K562 (cell line): ENCODE data around the gene RBBP8. TPM values are rescaled to one million over a fixed set of nuclear protein-coding genes. Genes with fewer than 3 reads are reported as not detected.
A peak's percentile ranks its signal among the peaks of the same experiment; 100 is the strongest.

Experiments used
- ATAC-seq: fragments of 200-7000 bp; cut with Tn5 transposase; 3 replicates; pipeline ENCODE4 v1.9.1; 2020; ENCODE audit warnings: moderate library complexity
- BruUV-seq: library from RNA; stranded (reverse); fragments of 400-500 nt; replicated peaks from 2 replicates; lab custom pipeline; 2021; lab: Mats Ljungman, UMichigan
- CTCF ChIA-PET: fragments of 300-600 bp; formaldehyde crosslinking; extraction: SDS; loops from one replicate; lab custom pipeline; 2021; ENCODE audit warnings: low intra/inter-chr PET ratio; lab: Yijun Ruan, JAX
- POLR2A ChIA-PET: fragments of 300-600, 350-650 bp; sonication (Branson Sonifier 250); formaldehyde crosslinking; extraction: SDS; loops from one replicate; lab custom pipeline; 2021; ENCODE audit warnings: antibody characterized with exemption, inconsistent platforms; lab: Yijun Ruan, JAX
- DNase-seq, 4 experiments: peaks; one replicate each; pipeline versions ENCODE4 v3.0.0 to v3.0.0-alpha.2; 2011 to 2018; ENCODE audit warnings: low spot score in 3 of 4, mixed read lengths in 3 of 4; ENCODE audit errors: extremely low read depth in 1 of 4
- FAIRE-seq: peaks from 2 replicates; lab custom pipeline; 2011; peaks lifted over from hg19 to GRCh38; lab: Jason Lieb, UNC
- H2AFZ ChIP-seq: 2 replicates; pipeline ENCODE4 v1.6.0; 2011; ENCODE audit warnings: low read depth, low read length, control low read depth, inconsistent platforms
- H3K27ac ChIP-seq: fragments of 200-600 bp; 3 replicates; pipeline ENCODE4 v1.8.0; 2011; ENCODE audit warnings: low read depth, mild to moderate bottlenecking, control low read depth, inconsistent platforms, low read length, moderate library complexity, mixed read lengths; ENCODE audit errors: extremely low read depth
- H3K27me3 ChIP-seq, 2 experiments: fragments of 300-600 bp in 1 of 2; 2 replicates in 1 of 2; 3 replicates in 1 of 2; pipeline versions ENCODE4 v1.6.0 to v1.8.0; 2011; ENCODE audit warnings: inconsistent platforms in 2 of 2, low read length in 2 of 2, mild to moderate bottlenecking in 1 of 2, mixed read lengths in 1 of 2, moderate library complexity in 1 of 2; ENCODE audit not compliant: control insufficient read depth in 2 of 2, insufficient read depth in 2 of 2
- H3K36me3 ChIP-seq: fragments of 300-600 bp; 3 replicates; pipeline ENCODE4 v1.8.0; 2011; ENCODE audit warnings: mild to moderate bottlenecking, low read length, inconsistent platforms; ENCODE audit not compliant: control insufficient read depth, insufficient read depth
- H3K4me1 ChIP-seq, 2 experiments: fragments of 200-600 bp in 1 of 2; replicated peaks in 1 of 2; 2 replicates in 1 of 2; 3 replicates in 1 of 2; pipeline versions ENCODE4 v1.5.1 to v1.8.0; 2011; ENCODE audit warnings: inconsistent platforms in 2 of 2, low read length in 2 of 2, mild to moderate bottlenecking in 1 of 2, mixed read lengths in 1 of 2, moderate library complexity in 1 of 2; ENCODE audit not compliant: control insufficient read depth in 2 of 2, insufficient read depth in 2 of 2
- H3K4me2 ChIP-seq: 2 replicates; pipeline ENCODE4 v1.6.1; 2011; ENCODE audit warnings: low read length, control low read depth, inconsistent platforms, mixed read lengths; ENCODE audit not compliant: insufficient read depth
- H3K4me3 ChIP-seq: fragments of 200-600 bp; sonication (generic), shearing (Covaris generic); 2 replicates; pipeline ENCODE4 v1.5.1; 2016; ENCODE audit warnings: control low read depth, inconsistent platforms
- H3K79me2 ChIP-seq: fragments of 200-600 bp; 3 replicates; pipeline ENCODE4 v1.8.0; 2011; ENCODE audit warnings: low read length, inconsistent platforms; ENCODE audit not compliant: control insufficient read depth, insufficient read depth
- H3K9ac ChIP-seq, 2 experiments: 2 replicates each; pipeline versions ENCODE4 v1.6.0 to v1.6.1; 2011; ENCODE audit warnings: low read depth in 2 of 2, low read length in 2 of 2, control low read depth in 1 of 2, inconsistent platforms in 1 of 2, mild to moderate bottlenecking in 1 of 2, mixed read lengths in 1 of 2; ENCODE audit not compliant: insufficient read depth in 1 of 2
- H3K9me1 ChIP-seq: one replicate; pipeline ENCODE4 v1.6.0; 2011; ENCODE audit warnings: inconsistent platforms, mild to moderate bottlenecking, low read length, moderate library complexity; ENCODE audit not compliant: control insufficient read depth, insufficient read depth
- H3K9me3 ChIP-seq: replicated peaks from 2 replicates; pipeline ENCODE4 v1.5.1; 2011; ENCODE audit warnings: low read depth, low read length, inconsistent platforms; ENCODE audit not compliant: control insufficient read depth, insufficient read depth
- H4K20me1 ChIP-seq: replicated peaks from 2 replicates; pipeline ENCODE4 v1.6.1; 2011; ENCODE audit warnings: low read length, inconsistent platforms, mixed read lengths; ENCODE audit not compliant: control insufficient read depth, insufficient read depth
- BACH1 ChIP-seq: fragments of 200-800 bp; sonication (Bioruptor generic); IDR thresholded peaks from 2 replicates; pipeline ENCODE4 v1.6.1; 2016; ENCODE audit warnings: missing genetic modification characterization, missing compliant biosample characterization
- BRCA1 ChIP-seq, 2 experiments: fragments of 450-650 bp in 1 of 2; sonication (generic) in 1 of 2; formaldehyde crosslinking in 1 of 2; IDR thresholded peaks; 2 replicates each; pipeline versions ENCODE4 v1.5.0 to v1.6.1; 2017 to 2020; ENCODE audit warnings: mild to moderate bottlenecking in 1 of 2, missing genetic modification reagents in 1 of 2
- CEBPB ChIP-seq: fragments of 450-650 bp; IDR thresholded peaks from 2 replicates; pipeline ENCODE4 v1.6.1; 2016; ENCODE audit warnings: missing genetic modification characterization, missing compliant biosample characterization
- CEBPG ChIP-seq, 3 experiments: fragments of 200-800 bp in 1 of 3; sonication (Bioruptor generic) in 1 of 3; sonication (generic) in 1 of 3; formaldehyde crosslinking in 1 of 3; IDR thresholded peaks in 2 of 3; conservative IDR thresholded peaks in 1 of 3; 2 replicates each; pipeline versions ENCODE4 v1.6.1 to v1.8.0; 2016 to 2022; ENCODE audit warnings: missing compliant biosample characterization in 2 of 3, missing genetic modification characterization in 2 of 3, mild to moderate bottlenecking in 1 of 3, missing genetic modification reagents in 1 of 3
- CREM ChIP-seq: IDR thresholded peaks from 2 replicates; pipeline ENCODE4 v1.6.1; 2014; ENCODE audit warnings: antibody characterized with exemption, low read depth
- CTBP1 ChIP-seq: fragments of 450-650 bp; IDR thresholded peaks from 2 replicates; pipeline ENCODE4 v1.6.1; 2016; ENCODE audit warnings: borderline replicate concordance
- MTA1 ChIP-seq: fragments of 450-650 bp; IDR thresholded peaks from 2 replicates; pipeline ENCODE4 v1.6.1; 2017; ENCODE audit warnings: borderline replicate concordance
- STAT5B ChIP-seq: fragments of 250-450 bp; sonication (Bioruptor Pico); IDR thresholded peaks from 2 replicates; pipeline ENCODE4 v1.8.0; 2021; ENCODE audit warnings: mild to moderate bottlenecking, inconsistent platforms
- ZBTB7A ChIP-seq: IDR thresholded peaks from 2 replicates; pipeline ENCODE4 v1.6.1; 2011; ENCODE audit warnings: low read depth, mild to moderate bottlenecking, low read length, moderate library complexity, borderline replicate concordance; ENCODE audit not compliant: control insufficient read depth
- ZNF134 ChIP-seq: fragments of 250-450 bp; sonication (Bioruptor Pico); conservative IDR thresholded peaks from 2 replicates; pipeline ENCODE4 v1.4.0; 2020
- WGBS: fragments of 100-300 bp; shearing (Covaris generic); methylation state at CpG from one replicate; pipeline ENCODE4 v1.1.6; 2016; ENCODE audit warnings: low coverage, mixed read lengths; ENCODE audit not compliant: insufficient coverage; ENCODE audit errors: missing lambda C conversion rate; 5-methylcytosine and 5-hydroxymethylcytosine counted together
- in situ Hi-C: fragments of 300-500 bp; cut with MboI; formaldehyde crosslinking; loops from 4 replicates; pipeline ENCODE4 v1.15.0; 2018; ENCODE audit warnings: inconsistent platforms, mixed read lengths
- intact Hi-C: fragments of 100-400 bp; cut with micrococcal nuclease; formaldehyde crosslinking; loops from 2 replicates; pipeline ENCODE4 v1.14.2; 2022
- polyA plus RNA-seq, 8 experiments: library from polyadenylated mRNA; depleted of rRNA in 4 of 8; stranded (reverse) in 5 of 8; unstranded in 3 of 8; fragments of >200 nt; fragmentation: Nextera tagmentation in 2 of 8; fragmentation: Illumina TruSeq in 1 of 8; extraction: Ambion mirVana in 2 of 8; extraction: Trizol in 1 of 8; gene quantifications; 2 replicates each; pipeline versions ENCODE4 v1.2.1 to v1.2.3, GENCODE V29; 2011 to 2014; ENCODE audit warnings: inconsistent platforms in 1 of 8, missing spikeins in 1 of 8
- total RNA-seq, 7 experiments: library from RNA; depleted of rRNA in 6 of 7; stranded (reverse); fragments of >200 nt in 6 of 7; fragmentation: Illumina TruSeq in 2 of 7; extraction: Trizol in 2 of 7; gene quantifications; 2 replicates each; pipeline versions ENCODE4 v1.2.1 to v1.2.3, GENCODE V29; 2011 to 2021; ENCODE audit warnings: low replicate concordance in 1 of 7
- TF ChIP-seq, protein P1 (sequence below), 2 experiments: fragments of 450-650 bp; conservative IDR thresholded peaks; 2 replicates each; pipeline ENCODE4 v1.6.1; 2017; ENCODE audit warnings: mild to moderate bottlenecking in 2 of 2, moderate library complexity in 2 of 2
- TF ChIP-seq, protein P2 (sequence below): sonication (generic); formaldehyde crosslinking; IDR thresholded peaks from 2 replicates; pipeline ENCODE4 v1.8.1; 2023; ENCODE audit warnings: mild to moderate bottlenecking, missing genetic modification reagents, moderate library complexity
- TF ChIP-seq, protein P3 (sequence below): fragments of 450-650 bp; IDR thresholded peaks from 2 replicates; pipeline ENCODE4 v1.6.1; 2016; ENCODE audit warnings: missing biosample characterization, missing genetic modification characterization
- TF ChIP-seq, protein P4 (sequence below): fragments of 250-450 bp; sonication (Bioruptor Pico); IDR thresholded peaks from 2 replicates; pipeline ENCODE4 v1.8.0; 2022; ENCODE audit warnings: moderate library complexity, mild to moderate bottlenecking, inconsistent platforms
- TF ChIP-seq, protein P5 (sequence below): IDR thresholded peaks from 2 replicates; pipeline ENCODE4 v1.6.1; 2012; ENCODE audit warnings: low read depth, low read length, improper control_type of control experiment, borderline replicate concordance

The RBBP8 gene
- total and polyA plus RNA-seq, 9 of the 15 experiments (the other 6 are each of a cell fraction or from before 2014, with no cell fraction given): 28.4 to 63.1 (median 48.9) TPM

DNA sequence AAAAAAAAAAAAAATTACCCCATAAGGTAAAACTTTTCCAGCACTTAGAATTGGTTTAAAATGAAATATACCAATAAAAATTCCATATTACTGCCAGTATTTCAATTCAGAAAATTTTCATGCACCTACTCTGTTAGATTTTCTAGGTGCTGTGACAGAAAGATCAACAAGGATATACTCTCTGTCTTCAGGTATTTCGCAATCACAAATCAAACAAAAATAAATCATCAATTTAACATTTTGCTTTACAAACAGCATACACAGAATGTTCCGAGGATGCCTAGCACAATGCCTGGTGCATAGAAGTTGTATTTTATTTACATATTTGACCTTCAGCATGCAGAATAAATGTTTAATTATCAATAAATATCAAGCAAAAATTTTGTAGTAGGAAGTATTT lies 66.5 kb downstream of the RBBP8 start:
- POLR2A ChIA-PET: no interaction called here
- Histone ChIP-seq H3K27ac (no peak overlapping the region), H4K20me1 (no peaks in the 10 kb centered on the region), H3K36me3 (peaks cover 80% of the 10 kb centered on the region), H3K79me2 (no peaks in the 10 kb centered on the region), H3K4me2 (no peak overlapping the region), H2AFZ (no peak overlapping the region), H3K9ac (no peak overlapping the region), H3K4me3 (no peak overlapping the region), H3K4me1 (no peaks in the 10 kb centered on the region), H3K9me1 (no peaks in the 10 kb centered on the region), H3K9me3 (no peaks in the 10 kb centered on the region), H3K27me3 (no peaks in the 10 kb centered on the region)
- intact Hi-C loops: no loop called here
- in situ Hi-C loops: no loop called here
- FAIRE-seq (no peak), ATAC-seq (no peak), DNase-seq (no peak)
- 94% methylated on average over 2 of the region's 2 CpGs for WGBS
- CTCF ChIA-PET: no interaction called here
- BruUV-seq: TSS peak; percentile 8
- TF ChIP-seq MTA1 (no peak), BACH1 (no peak), CREM (no peak), ZNF134 (no peak), CEBPG (CRISPR knock-in tag; IDR thresholded peaks at IDR 0.05) (no peak), CEBPG (tag; conservative IDR thresholded peaks at IDR 0.05 in 1 of 2, IDR thresholded peaks at IDR 0.05 in 1 of 2) (peak; percentile 74 to 99), STAT5B (CRISPR knock-in tag) (no peak), CTBP1 (no peak), BRCA1 (IDR thresholded peaks at IDR 0.05) (no peak), BRCA1 (CRISPR knock-in tag; IDR thresholded peaks at IDR 0.05) (no peak), ZBTB7A (no peak), CEBPB (tag) (peak; percentile 97)
- TF ChIP-seq, protein P1, sequence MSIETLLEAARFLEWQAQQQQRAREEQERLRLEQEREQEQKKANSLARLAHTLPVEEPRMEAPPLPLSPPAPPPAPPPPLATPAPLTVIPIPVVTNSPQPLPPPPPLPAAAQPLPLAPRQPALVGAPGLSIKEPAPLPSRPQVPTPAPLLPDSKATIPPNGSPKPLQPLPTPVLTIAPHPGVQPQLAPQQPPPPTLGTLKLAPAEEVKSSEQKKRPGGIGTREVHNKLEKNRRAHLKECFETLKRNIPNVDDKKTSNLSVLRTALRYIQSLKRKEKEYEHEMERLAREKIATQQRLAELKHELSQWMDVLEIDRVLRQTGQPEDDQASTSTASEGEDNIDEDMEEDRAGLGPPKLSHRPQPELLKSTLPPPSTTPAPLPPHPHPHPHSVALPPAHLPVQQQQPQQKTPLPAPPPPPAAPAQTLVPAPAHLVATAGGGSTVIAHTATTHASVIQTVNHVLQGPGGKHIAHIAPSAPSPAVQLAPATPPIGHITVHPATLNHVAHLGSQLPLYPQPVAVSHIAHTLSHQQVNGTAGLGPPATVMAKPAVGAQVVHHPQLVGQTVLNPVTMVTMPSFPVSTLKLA (conservative IDR thresholded peaks at IDR 0.05): no peak
- TF ChIP-seq, protein P2, sequence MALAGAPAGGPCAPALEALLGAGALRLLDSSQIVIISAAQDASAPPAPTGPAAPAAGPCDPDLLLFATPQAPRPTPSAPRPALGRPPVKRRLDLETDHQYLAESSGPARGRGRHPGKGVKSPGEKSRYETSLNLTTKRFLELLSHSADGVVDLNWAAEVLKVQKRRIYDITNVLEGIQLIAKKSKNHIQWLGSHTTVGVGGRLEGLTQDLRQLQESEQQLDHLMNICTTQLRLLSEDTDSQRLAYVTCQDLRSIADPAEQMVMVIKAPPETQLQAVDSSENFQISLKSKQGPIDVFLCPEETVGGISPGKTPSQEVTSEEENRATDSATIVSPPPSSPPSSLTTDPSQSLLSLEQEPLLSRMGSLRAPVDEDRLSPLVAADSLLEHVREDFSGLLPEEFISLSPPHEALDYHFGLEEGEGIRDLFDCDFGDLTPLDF (CRISPR knock-in tag): no peak
- TF ChIP-seq, protein P3, sequence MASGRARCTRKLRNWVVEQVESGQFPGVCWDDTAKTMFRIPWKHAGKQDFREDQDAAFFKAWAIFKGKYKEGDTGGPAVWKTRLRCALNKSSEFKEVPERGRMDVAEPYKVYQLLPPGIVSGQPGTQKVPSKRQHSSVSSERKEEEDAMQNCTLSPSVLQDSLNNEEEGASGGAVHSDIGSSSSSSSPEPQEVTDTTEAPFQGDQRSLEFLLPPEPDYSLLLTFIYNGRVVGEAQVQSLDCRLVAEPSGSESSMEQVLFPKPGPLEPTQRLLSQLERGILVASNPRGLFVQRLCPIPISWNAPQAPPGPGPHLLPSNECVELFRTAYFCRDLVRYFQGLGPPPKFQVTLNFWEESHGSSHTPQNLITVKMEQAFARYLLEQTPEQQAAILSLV: peak; percentile 63
- TF ChIP-seq, protein P4, sequence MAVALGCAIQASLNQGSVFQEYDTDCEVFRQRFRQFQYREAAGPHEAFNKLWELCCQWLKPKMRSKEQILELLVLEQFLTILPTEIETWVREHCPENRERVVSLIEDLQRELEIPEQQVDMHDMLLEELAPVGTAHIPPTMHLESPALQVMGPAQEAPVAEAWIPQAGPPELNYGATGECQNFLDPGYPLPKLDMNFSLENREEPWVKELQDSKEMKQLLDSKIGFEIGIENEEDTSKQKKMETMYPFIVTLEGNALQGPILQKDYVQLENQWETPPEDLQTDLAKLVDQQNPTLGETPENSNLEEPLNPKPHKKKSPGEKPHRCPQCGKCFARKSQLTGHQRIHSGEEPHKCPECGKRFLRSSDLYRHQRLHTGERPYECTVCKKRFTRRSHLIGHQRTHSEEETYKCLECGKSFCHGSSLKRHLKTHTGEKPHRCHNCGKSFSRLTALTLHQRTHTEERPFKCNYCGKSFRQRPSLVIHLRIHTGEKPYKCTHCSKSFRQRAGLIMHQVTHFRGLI (CRISPR knock-in tag): no peak
- TF ChIP-seq, protein P5, sequence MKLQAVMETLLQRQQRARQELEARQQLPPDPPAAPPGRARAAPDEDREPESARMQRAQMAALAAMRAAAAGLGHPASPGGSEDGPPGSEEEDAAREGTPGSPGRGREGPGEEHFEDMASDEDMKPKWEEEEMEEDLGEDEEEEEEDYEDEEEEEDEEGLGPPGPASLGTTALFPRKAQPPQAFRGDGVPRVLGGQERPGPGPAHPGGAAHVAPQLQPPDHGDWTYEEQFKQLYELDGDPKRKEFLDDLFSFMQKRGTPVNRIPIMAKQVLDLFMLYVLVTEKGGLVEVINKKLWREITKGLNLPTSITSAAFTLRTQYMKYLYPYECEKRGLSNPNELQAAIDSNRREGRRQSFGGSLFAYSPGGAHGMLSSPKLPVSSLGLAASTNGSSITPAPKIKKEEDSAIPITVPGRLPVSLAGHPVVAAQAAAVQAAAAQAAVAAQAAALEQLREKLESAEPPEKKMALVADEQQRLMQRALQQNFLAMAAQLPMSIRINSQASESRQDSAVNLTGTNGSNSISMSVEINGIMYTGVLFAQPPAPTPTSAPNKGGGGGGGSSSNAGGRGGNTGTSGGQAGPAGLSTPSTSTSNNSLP: no peak
